Colonic mucosa (tissue), 4 donors: Measurements from ENCODE around the gene SLC6A20. TPM values are rescaled to one million over a fixed set of nuclear protein-coding genes. Genes with fewer than 3 reads are reported as not detected.

Experiments
- DNase-seq: peaks from one replicate; pipeline ENCODE4 v3.0.0-alpha.2; 2020
- H3K27ac ChIP-seq: fragments of 200-600 bp; one replicate; pipeline ENCODE4 v1.8.0; 2021
- H3K27me3 ChIP-seq: fragments of 200-600 bp; one replicate; pipeline ENCODE4 v1.8.0; 2021
- H3K36me3 ChIP-seq: fragments of 200-600 bp; one replicate; pipeline ENCODE4 v1.8.0; 2021
- H3K4me1 ChIP-seq: fragments of 200-600 bp; one replicate; pipeline ENCODE4 v1.8.0; 2021; ENCODE audit warnings: mild to moderate bottlenecking
- H3K4me3 ChIP-seq: fragments of 200-600 bp; one replicate; pipeline ENCODE4 v1.8.0; 2021
- H3K9ac ChIP-seq, 2 donors: one replicate each; pipeline ENCODE4 v1.7.0; 2013; ENCODE audit warnings: control low read depth in 2 of 2, low read depth in 2 of 2, low read length in 2 of 2
- H3K9me3 ChIP-seq: fragments of 200-600 bp; one replicate; pipeline ENCODE4 v1.8.0; 2021
- CTCF ChIP-seq: fragments of 200-600 bp; IDR thresholded peaks from one replicate; pipeline ENCODE4 v1.8.0; 2022; ENCODE audit warnings: antibody characterized with exemption, mild to moderate bottlenecking
- intact Hi-C: fragments of 100-400 bp; cut with DNase I; formaldehyde crosslinking; loops from one replicate; pipeline ENCODE4 v1.14.1; 2022
- total RNA-seq, 2 donors: library from RNA; stranded (reverse); fragmentation: NEBNext Ultra II Directional in 1 of 2; extraction: Animal tissue kit (Norgen Biotek cat#: 25700) in 1 of 2; gene quantifications; one replicate each; pipeline ENCODE4 v1.2.1, GENCODE V29; 2021
- donor health status: healthy.
- donor health status: DM: no; HTN: no; CAD: no.
- donor health status: DM: no; HTN: no; CAD: no.

SLC6A20 gene
- total RNA-seq, 2 donors from 2014 or later = 4.2 to 4.4 TPM

GRCh38 chr3:45785605-45786150 is 10.7 kb downstream of the SLC6A20 start:
- no peaks in the 10 kb centered on the region for H3K4me1 ChIP-seq

GRCh38 chr3:45783667-45784066 is 12.7 kb downstream of the SLC6A20 start:
- Histone ChIP-seq H3K4me1 (no peaks in the 10 kb centered on the region), H3K27ac (no peak overlapping the region)

More at GRCh38 chr3:45785605-45786150, 10.7 kb downstream of the SLC6A20 start:
- no peaks in the 10 kb centered on the region for H3K36me3 ChIP-seq
- DNase-seq = peak; percentile 10
- no peaks in the 10 kb centered on the region for H3K9me3 ChIP-seq
- H3K9ac ChIP-seq = no peak overlapping the region
- no peaks in the 10 kb centered on the region for H3K27me3 ChIP-seq
- intact Hi-C loops = no loop called here
- H3K27ac ChIP-seq = no peak overlapping the region
- TF ChIP-seq CTCF = no peak
- no peak overlapping the region for H3K4me3 ChIP-seq

GRCh38 chr3:45782381-45782780 is 14.0 kb downstream of the SLC6A20 start:
- Histone ChIP-seq H3K27ac (no peak overlapping the region), H3K27me3 (no peaks in the 10 kb centered on the region), H3K36me3 (no peaks in the 10 kb centered on the region), H3K4me1 (no peaks in the 10 kb centered on the region), H3K9ac (no peak overlapping the region), H3K9me3 (no peaks in the 10 kb centered on the region), H3K4me3 (no peak overlapping the region)
- intact Hi-C loops = no loop called here
- TF ChIP-seq CTCF = no peak
- DNase-seq = no peak

More at GRCh38 chr3:45783667-45784066, 12.7 kb downstream of the SLC6A20 start:
- Histone ChIP-seq H3K36me3 (no peaks in the 10 kb centered on the region), H3K9ac (no peak overlapping the region), H3K9me3 (no peaks in the 10 kb centered on the region), H3K4me3 (no peak overlapping the region), H3K27me3 (no peaks in the 10 kb centered on the region)
- TF ChIP-seq CTCF = no peak
- DNase-seq = peak; percentile 13
- intact Hi-C loops = no loop called here

- Histone ChIP-seq H3K9ac (no peak overlapping the region), H3K36me3 (no peaks in the 10 kb centered on the region), H3K4me1 (no peaks in the 10 kb centered on the region), H3K27me3 (no peaks in the 10 kb centered on the region), H3K27ac (no peak overlapping the region), H3K4me3 (no peak overlapping the region), H3K9me3 (no peaks in the 10 kb centered on the region)
- intact Hi-C loops = no loop called here
- peak; percentile 11 for DNase-seq
- TF ChIP-seq CTCF = no peak
Measured at GRCh38 chr3:45781841-45782240, 14.5 kb downstream of the SLC6A20 start.

GRCh38 chr3:45781271-45781670 is 15.1 kb downstream of the SLC6A20 start:
- no peaks in the 10 kb centered on the region for H3K9me3 ChIP-seq
- intact Hi-C loops = no loop called here
- TF ChIP-seq CTCF = no peak
- no peaks in the 10 kb centered on the region for H3K4me1 ChIP-seq
- no peaks in the 10 kb centered on the region for H3K36me3 ChIP-seq
- no peaks in the 10 kb centered on the region for H3K27me3 ChIP-seq
- H3K9ac ChIP-seq = no peak overlapping the region
- DNase-seq = peak; percentile 6
- H3K27ac ChIP-seq = no peak overlapping the region
- no peak overlapping the region for H3K4me3 ChIP-seq
